SW480 (cell line): ENCODE measurements around the gene PLXNB2.
A peak's percentile ranks its signal among the peaks of the same experiment; 100 is the strongest.

Experiments used
- DNase-seq: peaks from one replicate; pipeline ENCODE4 v3.0.0-alpha.2; 2016; ENCODE audit warnings: low spot score

The PLXNB2 gene

GRCh38 chr22:50252082-50253045 is 55.1 kb downstream of the PLXNB2 start:
- peak; percentile 72 for DNase-seq

- DNase-seq, result no peak
Observed at GRCh38 chr22:50251477-50252081, 55.9 kb downstream of the PLXNB2 start.

- peak; percentile 72 for DNase-seq
Observed at GRCh38 chr22:50250555-50251476, 56.6 kb downstream of the PLXNB2 start, which contains the start of gene HDAC10. Gene HDAC10 (minus strand): TSS chr22:50251265. CDS start chr22:50251032, 233 bp downstream.

GRCh38 chr22:50250249-50250554 is 57.2 kb downstream of the PLXNB2 start:
- no peak for DNase-seq

- no peak for DNase-seq
Observed at GRCh38 chr22:50249341-50250248, 57.9 kb downstream of the PLXNB2 start.

- no peak for DNase-seq
Observed at GRCh38 chr22:50248196-50249081, 59.0 kb downstream of the PLXNB2 start.

- no peak for DNase-seq
Observed at GRCh38 chr22:50247748-50248147, 59.7 kb downstream of the PLXNB2 start.

- no peak for DNase-seq
Observed at GRCh38 chr22:50246242-50247175, 60.9 kb downstream of the PLXNB2 start.

GRCh38 chr22:50245214-50246072 is 62.0 kb downstream of the PLXNB2 start:
- DNase-seq, result no peak

- DNase-seq, result peak; percentile 88
Observed at GRCh38 chr22:50244420-50245213, 62.8 kb downstream of the PLXNB2 start, which contains the start of gene TUBGCP6. Gene TUBGCP6 (minus strand): TSS chr22:50245023. CDS start chr22:50244459, 564 bp downstream.

- no peak for DNase-seq
Observed at GRCh38 chr22:50243685-50244419, 63.6 kb downstream of the PLXNB2 start.

GRCh38 chr22:50242406-50242949 is 65.0 kb downstream of the PLXNB2 start:
- DNase-seq, result no peak

- DNase-seq, result no peak
Observed at GRCh38 chr22:50238755-50239154, 68.7 kb downstream of the PLXNB2 start.

GRCh38 chr22:50236731-50237409 is 70.6 kb downstream of the PLXNB2 start:
- no peak for DNase-seq

GRCh38 chr22:50233223-50233622 is 74.2 kb downstream of the PLXNB2 start:
- no peak for DNase-seq
